Activated CD4-positive, CD25-positive, alpha-beta regulatory T cell (primary cell): Measurements from ENCODE around the gene EPHX1.
"Not testable (repeated sequence)": the region's sequence is repeated elsewhere in the genome, so short reads cannot be mapped to it uniquely, and the experiment has no call there.

ENCODE experiments used
- DNase-seq, 4 experiments: peaks; one replicate each; lab custom pipeline; 2025; lab: John Stamatoyannopoulos, UW

The EPHX1 gene

DNA sequence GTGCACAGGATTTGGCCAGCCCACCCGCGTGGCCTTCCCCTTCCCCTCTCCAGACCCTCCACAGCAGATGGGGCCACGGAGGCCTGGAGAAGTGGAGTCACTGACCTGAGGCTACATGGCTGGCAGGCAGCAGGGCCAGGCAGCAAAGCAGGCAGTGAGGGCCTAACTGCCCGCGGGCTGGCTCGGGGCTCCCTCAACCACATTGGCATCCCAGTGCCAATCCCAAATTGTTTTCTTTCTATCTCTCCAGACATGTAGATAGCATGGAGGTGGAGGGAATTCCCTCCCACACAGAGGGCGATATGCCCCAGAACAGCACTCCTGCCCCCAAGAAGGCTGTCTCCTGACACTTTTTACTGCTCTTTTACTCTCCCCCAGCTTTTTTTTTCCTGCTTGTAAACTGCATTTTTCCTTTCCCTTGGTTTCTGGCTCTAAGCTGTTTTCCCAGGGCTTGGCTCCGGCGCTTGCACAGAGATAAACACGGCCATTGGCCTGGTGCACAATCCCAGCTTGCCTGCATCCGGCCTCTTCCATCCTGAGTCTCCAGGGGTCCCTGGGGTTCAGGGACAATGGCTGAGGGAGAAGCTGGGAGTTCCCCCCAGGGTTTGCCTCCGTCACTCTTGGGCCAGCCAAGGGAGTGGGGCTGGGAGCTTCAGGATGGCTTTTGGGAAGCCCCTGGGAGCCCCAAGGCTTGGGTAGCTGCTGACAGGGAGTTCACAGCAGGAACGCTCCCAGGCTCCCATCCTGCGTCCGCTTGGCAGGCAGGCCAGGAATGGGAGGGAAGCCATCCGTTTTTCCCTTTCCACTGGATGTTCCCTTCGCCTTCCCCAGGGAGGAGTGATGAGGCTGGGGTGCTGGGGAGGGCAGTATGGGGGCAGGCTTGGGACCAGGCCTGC lies 7.0 kb downstream of the EPHX1 start:
- no peak for DNase-seq

DNA sequence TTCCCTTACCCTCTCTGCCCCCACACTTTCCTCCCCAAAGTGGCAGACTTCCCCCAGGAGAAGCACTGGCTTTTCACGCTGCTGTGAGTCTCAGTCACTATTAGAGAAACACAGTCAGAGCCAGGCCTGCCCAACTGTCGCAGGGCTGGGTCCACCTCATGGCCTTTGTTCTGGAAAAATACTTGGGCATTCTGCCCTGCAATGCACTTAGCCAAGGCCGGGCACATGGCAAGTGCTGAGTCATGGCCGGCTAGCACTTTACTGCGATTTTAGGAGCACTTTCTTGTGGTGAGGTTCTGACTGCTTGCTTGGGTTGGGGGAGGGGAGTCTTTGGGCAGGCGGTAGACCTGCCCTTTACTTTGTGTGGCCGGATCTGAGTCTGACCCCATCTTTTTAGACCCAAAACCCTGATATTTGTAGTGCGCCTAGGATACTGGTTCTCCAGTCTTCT lies 7.7 kb downstream of the EPHX1 start:
- DNase-seq, result no peak

DNA sequence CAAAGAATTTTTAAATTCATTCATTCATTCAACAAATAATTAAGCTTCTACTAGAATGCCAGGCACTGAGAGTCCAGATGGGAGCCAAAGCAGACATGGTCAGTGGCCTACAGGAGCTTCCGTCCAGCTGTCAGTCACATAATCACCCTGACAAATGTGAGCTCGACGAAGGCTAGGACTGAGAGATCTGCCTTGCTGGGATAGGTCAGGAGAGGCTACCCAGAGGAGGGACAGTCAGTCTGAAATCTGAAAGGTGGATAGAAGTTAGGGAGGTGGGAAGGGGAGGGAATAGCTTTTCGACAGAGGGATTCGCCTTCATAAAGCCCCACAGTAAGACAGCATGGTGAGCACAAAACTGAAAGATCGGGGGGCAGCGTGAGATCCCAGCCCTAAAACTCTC lies 8.3 kb downstream of the EPHX1 start:
- DNase-seq, result no peak

DNA sequence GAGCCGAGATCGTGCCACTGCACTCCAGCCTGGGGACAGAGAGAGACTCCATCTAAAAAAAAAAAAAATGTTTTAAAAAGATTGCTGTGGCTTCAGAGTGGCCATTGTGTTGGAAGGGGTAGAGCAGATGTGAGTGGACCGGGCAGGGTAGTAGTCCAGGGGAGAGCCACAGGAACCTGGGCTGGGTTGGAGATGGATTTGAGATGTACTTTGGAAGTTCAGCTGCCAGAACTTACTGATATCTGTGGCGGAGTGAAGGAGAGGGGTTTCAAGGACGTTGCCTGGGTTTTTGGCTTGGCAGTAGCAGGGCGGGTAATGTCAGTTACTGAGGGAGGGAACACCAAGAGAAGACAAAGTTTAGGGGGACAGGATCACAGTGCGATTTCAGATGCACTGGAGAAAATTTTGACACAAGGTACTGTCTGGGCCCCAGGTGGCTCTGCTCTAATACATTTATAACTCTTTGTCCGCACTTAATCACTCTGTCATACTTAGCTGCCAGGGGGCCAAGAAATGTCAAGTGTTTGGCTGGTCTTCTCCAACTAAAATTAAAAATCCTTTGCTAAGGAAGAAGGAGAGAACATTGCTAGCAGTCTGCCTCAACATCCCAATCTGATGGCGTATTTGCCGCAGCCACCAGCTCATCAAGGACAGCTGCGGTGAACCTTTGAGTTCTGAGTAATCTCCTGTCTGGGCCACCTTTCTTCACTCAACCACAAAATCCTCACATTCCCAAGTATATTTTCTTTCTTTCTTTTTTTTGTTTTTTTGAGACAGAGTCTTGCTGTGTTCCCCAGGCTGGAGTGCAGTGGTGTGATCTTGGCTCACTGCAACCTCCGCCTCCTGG lies 9.6 kb downstream of the EPHX1 start:
- no peak for DNase-seq

DNA sequence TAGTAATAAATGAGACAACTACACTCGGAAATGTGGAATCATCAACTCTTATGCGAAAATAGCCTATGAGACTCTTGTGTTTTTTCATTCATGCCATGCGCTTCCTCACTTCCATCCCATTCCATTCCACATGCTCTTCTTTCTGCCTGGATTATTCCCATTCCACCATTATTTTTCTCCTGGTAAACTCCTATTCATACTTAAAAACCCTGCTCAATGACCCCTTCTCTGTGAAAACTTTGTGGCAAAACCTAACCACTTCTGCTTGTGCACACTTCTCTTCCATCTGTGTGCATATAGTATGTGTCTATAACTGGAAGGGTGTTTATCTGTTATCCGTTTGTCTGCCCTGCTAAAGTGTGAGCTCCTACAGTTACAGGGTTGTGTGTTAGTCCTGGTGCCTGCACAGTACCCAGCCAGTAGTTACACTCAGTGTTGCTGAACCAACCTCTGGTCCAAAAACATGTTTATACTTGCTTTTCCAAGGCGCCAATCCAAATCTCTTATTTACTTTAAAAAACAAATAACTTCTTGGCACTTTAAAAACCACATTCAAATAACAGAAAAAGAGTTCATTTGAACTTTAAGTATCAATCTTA lies 10.7 kb downstream of the EPHX1 start:
- DNase-seq, result no peak

DNA sequence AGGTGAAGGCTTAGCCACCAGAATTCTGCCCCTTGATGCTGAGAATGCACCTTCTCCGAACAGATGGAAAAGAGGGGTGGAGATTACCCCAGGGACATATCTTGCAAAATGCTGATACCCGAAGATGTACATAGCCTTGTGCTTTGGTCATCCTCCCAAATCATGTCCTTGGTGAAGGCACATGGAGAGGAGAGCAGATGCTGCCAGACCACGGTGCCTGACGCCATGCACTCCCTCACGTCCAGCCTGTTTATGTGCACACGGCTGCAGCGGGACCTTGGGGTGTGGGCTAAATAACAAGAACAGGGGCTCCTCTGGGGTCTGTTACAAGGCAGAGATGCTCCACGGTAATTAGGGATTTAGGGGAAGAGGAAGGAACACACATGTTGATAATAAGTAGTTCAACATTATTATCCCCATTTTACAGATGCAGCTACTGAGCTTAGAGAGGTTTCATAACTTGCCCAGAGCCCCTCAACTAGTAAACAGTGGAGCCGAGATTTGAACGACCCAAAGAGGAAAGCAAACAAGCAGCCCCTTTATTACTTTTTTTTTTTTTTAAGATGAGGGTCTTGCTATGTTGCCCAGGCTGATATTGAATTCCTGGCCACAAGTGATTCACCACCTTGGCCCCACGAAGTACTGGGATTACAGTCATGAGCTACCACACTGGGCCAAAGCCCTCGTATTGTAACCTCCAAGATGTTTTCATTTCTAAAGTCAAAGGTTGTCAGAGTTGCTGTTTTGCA lies 12.9 kb downstream of the EPHX1 start:
- no peak for DNase-seq

DNA sequence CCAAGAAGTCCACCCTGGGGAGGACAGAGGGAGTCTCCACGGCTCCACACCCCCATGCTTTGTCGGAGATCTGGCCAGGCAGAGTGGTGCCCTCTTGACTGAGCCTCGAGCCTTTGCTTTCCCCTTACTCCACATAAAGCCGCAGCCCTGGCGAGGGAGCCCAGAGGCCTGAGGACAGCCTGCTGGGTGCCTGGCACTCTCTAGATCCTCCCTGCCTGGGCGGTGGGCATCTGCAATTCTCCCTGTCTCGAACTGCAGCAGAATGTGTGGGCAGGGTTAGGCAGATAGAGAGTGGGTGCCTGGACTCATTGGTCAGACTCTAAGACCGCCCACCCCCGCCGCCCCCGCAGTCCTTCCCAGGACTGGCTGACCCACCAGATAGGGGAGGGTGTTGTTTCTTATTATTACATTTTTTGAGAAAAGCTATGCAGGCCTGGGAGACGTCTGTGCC lies 13.9 kb downstream of the EPHX1 start:
- no peak for DNase-seq

GRCh38 chr1:225824533-225824941 lies 14.6 kb downstream of the EPHX1 start:
- DNase-seq, result no peak

DNA sequence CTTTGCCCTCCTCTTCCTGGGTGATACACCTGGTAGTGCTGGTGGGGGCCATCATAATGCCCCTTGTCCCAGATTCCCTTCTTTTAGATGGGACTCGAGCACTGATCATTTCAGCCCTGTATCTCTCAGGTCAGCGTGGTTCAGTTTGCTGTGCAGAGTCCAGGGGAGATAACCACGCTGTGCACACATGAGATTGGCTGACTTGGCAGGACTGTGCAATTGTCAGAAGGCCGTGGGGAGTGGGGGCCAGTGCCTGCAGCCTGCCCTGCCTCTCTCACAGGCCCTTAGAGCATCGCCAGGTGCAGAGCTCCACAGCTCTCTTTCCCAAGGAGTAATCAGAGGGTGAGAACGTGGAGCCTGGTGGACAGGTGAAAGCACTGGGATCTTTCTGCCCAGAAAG lies 15.2 kb downstream of the EPHX1 start:
- no peak for DNase-seq

DNA sequence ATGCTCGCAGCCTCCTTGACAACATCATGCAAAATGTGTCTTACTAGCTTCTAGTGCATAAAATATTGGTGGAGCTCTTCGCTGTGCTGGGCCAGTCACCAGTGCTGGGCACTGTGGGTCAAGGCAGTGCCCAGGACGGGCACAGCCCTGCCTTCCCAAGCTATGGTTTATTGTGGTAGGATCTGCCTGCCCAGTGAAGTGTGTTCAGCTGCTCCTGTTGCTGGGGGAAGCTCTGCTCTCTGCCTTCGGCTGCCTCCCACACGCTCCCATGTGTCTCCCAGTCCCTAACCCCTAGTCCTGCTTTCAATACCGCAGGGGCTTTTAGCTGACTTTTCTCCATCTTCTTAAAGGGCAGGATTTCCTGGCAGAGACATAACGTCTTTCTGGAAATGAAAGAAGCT lies 15.7 kb downstream of the EPHX1 start:
- DNase-seq, result no peak

DNA sequence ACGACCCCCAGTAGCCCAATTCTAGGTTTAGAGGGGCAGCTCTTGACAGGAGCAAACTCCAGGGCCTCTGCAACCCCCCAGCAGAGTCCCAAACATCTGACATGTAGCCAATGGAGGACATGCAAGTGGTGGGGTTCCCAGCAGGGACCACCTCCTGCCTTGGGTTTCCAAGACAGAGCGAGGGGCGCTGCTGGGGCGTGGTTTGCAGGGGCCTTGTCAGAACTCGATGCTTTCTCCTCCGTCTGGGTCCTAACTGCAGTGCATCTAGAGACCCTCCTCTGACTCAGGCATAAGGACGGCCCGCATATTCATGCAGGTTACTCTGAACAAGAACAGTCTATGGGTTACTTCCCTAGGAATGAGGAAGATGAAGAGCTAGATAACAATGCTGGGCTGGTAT lies 17.2 kb downstream of the EPHX1 start:
- DNase-seq, result no peak

- no peak for DNase-seq
Measured at GRCh38 chr1:225828706-225829345, 18.9 kb downstream of the EPHX1 start.

- DNase-seq, result no peak
Measured at GRCh38 chr1:225830841-225831240, 20.9 kb downstream of the EPHX1 start.

DNA sequence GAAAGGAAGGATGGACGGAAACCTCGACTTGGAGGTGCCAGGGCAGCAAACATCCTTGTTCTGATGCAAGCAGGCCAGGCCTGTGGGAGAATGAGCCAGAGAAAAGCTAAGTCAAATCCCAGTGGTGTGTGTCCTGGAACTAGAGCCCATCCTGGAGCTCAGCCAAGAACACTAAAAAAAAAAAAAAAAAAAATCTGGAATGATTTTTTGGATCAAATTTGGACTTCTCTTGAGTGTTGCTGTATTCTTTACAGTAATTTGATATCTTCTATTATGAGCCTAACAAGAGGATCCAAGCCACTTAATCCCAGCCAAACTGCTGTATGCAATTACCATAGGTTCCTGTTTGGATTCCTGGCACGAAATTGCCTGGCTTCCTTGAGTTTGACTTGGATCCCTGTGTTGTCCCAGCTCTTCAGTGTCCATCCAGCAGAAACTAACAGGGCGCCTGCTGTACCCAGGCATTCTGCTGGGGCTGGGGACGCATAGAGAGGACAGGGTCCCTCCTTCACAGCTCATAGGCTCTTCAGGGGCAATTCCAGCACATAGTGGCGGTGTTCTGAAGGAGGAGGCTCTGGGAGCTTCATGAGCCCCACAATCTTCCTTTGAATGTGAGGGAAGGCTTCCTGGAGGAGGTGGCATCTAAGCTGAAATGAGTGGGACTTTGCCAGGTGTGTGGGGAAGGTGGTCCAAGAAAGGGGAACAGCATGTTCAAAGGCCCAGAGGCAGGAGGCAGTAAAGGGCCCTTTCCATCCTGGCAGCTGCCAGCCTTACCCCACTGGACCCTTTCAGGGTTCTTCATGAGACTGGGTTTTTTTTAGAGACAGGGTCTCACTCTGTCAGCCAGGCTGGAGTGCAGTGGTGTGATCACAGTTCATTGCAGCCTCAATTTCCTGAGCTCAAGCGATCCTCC lies 24.7 kb downstream of the EPHX1 start:
- no peak for DNase-seq

DNA sequence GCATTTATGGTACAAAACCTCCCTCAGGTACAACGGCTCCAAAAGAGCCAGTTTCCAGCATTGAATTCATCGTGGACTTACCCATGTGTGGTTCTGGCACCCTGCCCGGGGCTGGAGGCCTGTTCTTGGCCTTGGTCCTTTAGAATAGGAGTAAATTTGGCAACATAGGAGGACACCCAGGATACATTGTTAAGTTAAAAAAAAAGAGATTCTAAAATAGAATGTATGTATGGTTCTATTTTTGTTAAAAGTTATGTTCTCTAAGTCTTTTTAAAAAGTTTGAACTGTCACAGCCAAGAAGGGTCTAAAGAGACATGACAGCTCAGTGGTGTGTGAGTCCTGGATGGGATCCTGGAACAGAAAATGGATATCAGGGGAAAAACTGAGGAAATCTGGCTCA lies 25.9 kb downstream of the EPHX1 start:
- no peak for DNase-seq

- DNase-seq, result not testable (repeated sequence)
Measured at GRCh38 chr1:225836296-225836695, 26.4 kb downstream of the EPHX1 start.

DNA sequence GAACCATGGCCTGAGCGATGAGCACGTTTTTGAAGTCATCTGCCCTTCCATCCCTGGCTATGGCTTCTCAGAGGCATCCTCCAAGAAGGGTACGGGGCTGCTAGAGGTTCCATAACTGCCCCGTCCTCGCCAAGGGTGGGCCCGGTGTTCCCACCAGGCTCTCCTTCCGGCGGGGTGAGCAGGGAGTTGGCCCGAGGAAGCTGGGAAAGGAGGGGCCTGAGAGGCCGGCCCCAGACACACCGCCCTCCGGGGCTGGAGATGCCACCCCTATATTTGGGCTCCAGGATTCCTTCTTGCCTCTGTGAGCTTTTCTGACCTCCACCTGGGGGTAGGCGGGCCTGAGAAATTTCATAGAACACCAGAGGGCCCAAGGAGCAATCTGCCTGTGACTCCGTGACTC lies 28.9 kb downstream of the EPHX1 start:
- no peak for DNase-seq

DNA sequence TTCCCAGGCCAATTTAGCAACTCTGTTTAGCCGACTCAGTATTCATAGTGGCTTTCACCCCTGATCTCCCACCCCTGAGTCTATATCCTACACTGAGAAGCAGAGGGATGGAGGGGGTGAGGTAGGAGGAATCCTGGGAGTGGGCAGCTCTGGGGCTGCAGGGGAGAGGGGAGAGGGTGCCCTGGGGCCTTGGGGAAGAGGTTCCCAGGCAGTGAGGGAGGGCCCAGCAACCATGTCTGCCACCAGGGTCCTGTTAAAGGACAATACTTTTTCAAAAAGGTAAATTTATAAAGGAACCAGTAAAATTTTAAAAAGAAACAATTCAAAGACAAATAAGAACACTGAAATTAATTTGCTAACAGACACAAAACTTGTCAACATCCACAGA lies 30.3 kb downstream of the EPHX1 start:
- no peak for DNase-seq

DNA sequence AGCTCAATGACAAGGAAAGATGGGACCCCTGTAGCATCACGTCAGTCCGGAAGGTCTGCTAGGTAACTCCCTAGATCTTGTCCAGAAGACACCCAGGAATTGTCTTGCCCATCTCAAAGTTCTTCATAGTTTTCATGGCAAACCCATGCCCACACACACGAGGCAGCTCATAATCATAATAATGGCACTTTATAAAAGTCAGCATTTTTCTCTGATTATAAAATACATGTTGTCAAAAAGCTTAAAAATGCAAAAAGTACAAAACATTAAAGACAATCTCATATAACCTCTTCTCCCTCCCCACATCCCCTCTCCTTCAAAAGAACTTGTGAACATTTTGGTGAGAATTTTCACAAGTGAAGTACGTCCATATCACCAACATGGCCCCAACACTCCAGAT lies 30.8 kb downstream of the EPHX1 start:
- DNase-seq, result no peak

GRCh38 chr1:225842074-225842473 lies 32.1 kb downstream of the EPHX1 start:
- DNase-seq, result no peak
